ENCODE measurements around the gene ATP11A.

ATP11A gene

DNA sequence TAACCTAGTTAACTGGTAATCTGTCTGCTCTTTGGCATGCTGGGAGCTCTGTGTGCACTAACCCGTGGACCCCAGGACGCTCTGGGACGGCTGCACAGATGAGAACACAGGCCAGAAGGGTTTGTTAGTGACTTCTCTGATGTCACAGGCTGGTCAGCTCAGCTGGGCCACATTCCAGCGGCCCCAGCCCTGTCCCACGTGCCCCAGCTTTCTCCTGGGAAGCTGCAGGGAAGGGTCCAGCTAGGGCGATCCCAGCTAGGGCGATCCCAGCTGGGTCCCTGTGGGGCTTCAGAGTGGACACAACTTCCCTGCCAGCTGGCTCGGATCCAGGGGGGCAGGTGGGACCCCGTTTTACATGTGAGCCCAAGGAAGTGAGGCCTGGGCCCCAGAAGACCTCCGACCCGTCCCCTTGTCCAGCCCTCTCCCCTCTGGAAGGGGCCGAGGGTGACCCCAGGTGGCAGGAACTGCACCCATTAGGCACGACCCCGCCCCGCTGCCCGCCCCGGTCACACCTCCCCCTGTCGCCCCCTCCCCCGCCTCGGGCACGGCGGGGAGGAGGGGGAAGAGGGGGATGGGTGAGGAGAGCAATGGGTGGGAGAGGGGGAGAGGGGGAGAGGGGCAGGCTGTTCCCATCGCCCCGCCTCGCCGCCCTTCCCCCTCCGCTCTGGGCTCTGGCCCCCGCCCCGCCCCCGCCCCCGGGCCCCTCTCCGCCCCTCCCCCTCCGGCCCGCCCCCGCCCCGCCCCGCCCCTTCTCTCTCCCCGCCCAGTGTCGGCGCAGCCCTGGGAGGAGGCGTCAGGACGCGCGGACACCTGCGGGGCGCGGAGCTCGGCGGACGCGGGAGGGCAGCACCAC is 204.0 kb downstream of the ATP11A start:
- intact Hi-C loops (cut with DNase I) = no loop called here
- DNase-seq = peak in 6 of 42 donors; percentile 22 to 43 (median 36)

DNA sequence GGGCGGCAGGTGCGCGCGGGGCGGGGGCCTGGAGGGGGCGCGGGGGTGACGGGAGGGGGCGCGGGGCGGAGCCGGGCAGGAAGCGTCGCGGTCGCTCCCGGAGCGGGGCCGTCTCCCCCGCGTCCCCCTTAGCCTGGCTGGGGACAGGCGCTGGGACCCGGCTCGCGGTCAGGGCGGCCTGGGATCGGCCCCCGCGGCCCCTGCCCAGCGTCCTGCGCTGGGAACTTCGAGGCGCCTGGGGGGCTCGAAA is 204.5 kb downstream of the ATP11A start:
- no peak for DNase-seq
- intact Hi-C loops (cut with DNase I) = no loop called here

DNA sequence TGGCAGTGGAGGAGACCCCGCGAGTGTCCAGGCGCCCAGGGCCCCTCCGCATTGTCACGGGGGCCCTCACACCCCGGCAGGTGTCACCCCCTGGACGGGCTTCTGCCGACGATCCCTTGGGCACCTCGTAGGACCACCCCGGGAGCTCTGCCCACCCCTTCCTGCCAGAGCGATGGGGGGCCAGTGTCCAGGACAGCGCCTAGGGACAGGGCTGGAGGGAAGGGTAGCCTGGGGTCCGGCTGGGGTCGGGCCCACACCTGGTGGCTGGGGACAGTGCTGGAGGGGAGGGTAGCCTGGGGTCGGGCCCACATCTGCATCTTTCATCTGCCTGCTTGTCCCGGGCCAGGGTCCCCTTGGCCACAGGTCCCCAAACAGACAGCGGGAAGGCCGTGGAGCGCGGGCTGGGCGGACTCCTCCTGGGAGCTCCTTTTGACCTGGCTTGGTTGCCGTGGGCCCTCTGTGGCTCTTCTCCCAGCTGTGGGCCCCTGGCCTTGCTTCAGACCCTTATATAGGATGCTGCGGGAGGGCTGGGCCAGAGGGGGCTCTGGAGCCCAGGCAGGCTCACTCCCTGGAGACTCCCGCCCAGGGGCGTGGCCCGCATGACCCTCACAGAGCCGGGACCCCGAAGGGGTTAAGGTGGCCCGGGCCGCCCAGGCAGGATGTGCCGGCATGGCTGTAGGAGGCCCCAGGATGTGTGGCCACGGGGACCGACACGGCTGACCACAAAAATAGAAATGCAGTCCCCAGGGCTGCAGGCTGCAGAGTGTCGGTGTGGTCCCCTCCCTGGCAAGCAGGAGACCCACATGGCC is 205.0 kb downstream of the ATP11A start:
- intact Hi-C loops (cut with DNase I) = no loop called here
- DNase-seq = no peak

DNA sequence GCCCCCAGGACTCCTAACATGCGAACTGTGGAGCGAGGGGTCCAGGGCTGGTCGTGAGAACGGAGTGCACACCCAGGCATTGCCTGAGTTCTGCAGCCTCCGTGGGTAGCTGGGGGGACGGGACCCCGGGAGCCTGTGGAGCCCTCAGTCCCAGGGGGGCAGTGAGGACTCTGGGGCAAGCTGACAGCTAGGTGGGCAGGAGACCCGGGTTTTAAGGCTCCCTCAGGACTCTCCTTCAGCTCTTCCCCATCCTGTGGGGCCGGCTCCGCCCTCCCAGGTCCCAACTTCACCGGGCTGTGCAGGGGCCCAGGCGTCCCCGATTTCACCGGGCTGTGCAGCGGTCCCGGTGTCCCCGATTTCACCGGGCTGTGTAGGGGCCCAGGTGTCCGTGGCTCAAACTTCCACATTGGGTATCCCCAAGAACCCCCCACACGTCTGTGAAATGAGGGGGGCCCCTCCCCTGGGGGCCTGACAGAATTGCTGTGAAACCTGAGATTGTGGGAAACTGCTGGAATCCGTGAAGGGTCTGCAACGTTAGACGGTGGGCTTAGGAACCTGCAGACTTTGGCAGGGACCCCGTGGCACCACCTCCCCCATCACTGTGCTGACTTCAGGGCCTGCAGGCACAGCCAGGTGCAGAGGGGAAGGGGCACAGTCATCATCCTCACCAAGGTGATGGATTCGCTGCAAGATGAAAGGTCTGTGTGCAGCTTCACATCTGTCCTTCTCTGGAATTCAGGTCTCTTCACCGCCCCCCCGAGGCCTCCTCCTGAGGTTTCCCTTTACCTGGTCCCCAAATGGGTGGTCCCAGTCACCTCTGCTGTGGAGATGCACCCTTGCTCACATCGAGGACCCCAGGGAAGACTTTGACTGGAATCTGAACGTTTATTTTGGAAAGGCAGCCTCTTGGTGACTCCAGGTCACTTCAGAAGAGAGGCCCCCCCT is 206.0 kb downstream of the ATP11A start:
- intact Hi-C loops (cut with DNase I) = no loop called here

DNA sequence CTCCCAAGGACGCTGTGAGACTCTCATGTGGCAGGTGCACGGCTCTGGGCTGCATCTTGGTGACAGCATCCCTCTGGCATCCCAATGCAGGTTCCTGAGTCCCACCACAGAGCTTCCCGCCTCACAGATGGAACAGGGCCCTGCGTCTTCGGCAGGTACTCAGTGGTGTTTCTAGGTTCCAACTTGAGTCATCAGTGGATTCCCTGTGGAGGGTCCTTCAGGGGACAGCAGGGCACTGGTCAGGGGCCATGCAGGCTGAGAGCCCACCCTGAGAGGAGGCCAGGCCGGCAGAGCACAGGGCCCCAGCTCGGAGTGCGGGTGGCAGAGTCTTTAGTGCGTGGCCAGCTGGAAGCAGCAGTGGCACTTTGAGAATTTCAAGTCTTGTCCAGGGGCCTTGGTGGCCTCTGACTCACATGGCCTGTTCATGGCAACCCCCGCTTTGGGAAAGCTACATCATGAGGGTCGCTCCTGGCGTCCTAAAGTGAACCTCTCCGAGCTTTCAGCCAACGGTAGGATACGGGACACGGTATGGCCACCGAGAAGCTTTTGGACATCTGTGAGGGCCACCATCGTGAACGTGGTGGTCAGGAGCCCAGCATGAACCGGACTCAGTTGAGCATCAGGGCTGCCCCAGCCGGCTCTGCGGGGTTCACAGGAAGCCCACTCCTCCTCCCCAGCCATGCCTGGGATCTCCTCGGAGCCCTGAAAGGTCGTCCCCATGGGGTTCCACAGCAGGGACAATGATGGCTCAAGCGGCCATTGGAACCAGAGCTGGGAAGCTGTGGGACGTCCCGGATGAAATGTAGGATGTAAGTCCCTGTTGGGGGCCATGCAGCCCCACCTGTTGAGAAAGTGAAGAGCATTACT is 207.1 kb downstream of the ATP11A start:
- peak in 2 of 42 donors; percentile 14 to 15 for DNase-seq
- intact Hi-C loops (cut with DNase I) = no loop called here

More for the DNA sequence above, 206.0 kb downstream of the ATP11A start:
- no peak for DNase-seq

DNA sequence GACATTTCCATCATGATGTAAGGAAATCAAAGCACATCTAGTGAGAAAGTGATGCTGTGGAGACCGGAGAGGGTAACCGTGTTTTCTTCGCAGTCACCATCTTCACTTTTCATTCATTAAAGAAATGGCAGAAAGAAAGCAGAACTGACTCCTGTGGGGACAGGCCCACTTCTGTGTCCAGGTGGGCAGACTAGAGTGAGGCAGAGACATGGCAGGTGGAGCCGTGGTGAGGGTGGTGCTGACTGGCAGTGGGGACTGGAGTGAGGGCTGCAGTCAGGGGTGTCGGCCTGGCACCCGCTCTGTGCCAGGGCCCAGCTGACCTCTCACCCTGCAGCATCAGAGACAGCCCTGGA is 207.7 kb downstream of the ATP11A start:
- peak in 1 of 42 donors; percentile 9 for DNase-seq
- intact Hi-C loops (cut with DNase I) = no loop called here

DNA sequence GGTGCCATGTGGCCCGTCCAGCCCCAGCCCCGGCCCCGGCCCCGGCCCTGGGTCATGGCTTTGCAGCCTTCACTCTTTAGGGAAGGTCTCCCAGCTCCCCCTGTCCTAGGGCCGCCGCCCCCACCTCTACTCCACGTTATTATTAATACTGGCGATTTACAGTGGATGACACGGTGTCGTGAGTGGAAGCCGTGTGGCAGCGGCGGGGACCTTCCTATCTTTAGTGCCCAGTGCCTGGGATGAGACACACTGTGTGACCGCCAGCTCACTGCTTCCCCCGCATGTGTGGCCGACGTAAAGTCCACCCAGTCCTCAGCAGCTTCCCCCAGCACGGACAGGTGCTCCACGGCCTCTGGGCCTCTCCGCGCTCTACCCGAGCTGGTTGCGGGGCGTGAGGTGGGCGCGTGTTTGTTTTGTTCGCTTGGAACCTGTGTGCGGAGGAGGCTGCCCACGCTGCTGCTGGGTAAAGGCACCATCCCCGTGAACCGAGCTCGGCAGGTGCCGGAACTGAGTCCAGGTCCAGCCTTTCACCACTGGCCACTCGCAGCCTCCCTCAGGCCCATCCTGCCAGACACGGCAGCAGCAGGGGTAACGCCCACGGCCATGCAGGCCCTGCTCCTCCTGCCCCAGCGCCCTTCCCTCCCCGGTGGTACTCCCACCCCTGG is 208.2 kb downstream of the ATP11A start:
- DNase-seq = peak in 2 of 42 donors; percentile 11 to 22
- intact Hi-C loops (cut with DNase I) = no loop called here

DNA sequence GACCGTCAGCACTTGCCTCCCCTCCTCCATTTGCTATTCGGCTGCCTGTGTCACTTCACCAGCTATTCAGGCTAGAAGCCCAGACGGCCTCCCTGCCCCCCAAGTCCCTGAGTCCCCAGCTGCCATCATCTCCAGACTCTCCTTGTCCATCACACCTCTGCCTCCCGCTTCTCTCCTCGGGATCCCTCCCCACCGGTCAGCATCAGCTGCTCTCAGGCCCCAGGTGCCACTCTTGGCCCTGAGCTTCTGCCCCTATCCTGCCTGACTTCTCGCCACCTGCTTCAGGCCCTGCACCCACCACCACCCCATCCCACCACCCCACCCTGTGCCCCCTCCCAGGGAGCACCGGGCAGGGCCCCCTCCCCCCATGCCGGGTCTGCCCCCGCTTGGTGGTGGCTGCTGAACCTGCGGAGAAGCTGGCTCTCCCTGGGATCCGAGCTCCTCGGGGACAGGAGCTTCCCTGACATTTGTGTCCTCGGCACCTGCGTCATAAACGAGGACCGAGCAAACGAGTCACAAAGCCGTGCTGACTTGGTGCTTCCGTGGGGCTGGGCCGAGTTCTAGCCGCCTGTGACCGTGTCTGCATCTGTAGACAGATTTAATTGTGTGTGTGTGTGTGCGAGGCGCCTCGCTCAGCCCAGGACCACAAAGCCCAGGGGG is 208.9 kb downstream of the ATP11A start:
- DNase-seq = peak in 2 of 42 donors; percentile 23 to 26
- intact Hi-C loops (cut with DNase I) = no loop called here

DNA sequence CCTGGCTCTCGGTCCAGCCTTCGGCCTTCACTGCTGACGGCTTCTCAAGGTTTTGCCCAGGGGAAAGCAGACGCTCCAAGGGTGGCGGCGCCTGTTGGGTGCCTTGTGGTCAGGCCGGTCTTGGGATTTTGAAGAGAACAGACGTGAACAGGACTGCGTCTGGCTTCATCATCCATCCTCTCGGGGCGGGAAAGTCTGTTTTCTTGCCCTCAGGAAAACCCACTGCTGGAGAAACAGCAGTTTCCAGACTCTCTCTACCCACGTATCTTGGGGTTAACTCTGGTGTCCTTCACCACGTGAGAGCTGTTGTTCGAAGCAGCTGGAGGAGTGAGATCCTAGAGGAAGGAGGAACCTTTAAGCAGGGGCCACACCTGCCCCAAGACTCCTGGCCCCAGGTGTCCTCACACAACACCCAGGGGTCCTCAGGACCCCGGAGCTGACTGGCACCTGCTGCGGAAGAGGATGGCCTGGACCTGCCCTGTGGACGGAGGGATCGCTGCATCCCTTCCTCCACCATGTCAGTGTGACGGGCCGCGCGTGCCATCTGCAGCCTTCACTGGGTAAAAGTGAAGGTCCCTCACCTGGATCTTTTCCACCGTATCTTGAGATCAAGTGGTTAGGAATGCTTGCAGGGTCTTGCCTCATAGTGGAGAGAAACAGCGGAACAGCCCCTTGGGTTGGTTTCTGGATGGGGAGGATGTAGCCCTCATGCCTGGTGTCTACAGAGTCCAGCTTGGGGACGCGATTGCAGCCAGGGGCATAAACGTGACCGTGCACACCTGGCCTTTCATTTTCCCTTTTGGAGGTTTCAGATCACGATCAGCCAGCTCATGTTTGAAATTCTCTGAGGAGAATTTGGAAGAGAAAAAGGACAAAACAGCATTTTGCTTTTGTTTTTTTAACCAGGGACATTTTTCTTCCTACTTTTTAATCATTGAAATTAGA is 209.7 kb downstream of the ATP11A start:
- DNase-seq = peak in 1 of 42 donors; percentile 15
- intact Hi-C loops (cut with DNase I) = no loop called here

DNA sequence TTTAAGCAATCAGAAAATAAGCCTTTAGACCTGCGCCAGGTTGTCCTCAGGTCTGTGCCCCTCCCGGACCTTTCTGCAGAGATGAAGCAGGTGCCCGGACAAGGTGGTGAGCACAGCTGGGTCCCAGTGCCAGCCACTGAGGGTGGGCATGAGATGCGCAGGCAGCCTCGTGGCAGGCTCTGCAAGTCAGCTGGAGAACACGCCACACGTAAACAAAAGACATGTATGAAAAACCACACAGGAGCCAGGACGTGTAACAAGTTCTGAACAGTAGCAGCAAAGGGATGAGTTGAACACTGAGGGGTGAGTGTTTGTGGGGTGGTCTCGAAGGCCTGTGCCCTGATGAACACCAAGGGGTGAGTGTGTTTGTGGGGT is 210.4 kb downstream of the ATP11A start:
- intact Hi-C loops (cut with DNase I) = no loop called here
- peak in 1 of 42 donors; percentile 25 for DNase-seq

DNA sequence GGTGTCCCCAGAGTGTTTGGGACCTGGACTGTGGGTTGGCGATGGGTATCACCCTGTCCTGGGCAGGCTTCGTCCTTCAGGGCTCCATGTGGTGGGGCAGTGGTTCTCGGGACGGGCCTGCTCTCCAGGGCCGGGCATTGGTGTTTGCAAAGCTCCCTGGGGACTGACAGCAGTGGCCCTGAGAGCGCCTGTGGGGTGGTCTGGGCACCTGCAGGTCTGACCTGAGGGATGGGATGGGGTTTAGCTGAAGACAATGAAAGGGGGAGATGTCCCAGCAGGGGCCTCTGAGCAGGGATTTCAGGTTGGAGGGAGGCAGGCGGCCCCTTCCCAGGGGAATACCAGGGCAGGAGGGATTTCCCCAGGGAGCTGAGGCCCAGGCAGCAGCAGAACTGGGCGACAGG is 210.9 kb downstream of the ATP11A start:
- peak in 2 of 42 donors; percentile 13 to 19 for DNase-seq
- intact Hi-C loops (cut with DNase I) = no loop called here

DNA sequence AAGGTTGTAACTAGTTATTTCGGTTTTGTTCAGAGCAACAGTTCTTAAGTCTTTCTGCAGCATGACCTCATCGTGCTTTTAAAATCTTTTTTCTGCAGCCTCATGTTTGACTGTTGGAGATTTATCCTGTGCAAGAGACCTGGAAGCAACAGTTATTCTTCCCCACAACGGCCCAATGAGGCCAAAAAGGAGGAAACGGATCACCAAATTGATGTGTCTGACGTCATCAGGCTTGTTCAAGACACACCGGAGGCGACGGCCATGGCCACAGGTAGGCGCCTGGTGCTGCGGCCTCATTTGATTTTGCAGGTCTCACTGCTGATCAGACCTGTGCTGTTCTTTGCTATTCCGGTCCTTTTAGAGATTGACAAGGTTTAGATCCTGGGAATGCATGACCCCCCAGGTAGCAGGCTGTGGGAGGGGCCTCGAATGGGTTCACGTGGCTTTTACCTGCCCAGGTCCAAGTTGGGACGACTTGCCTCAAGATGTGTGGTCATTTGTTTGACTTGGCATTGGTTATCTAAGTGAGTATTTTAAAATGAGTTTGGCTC is 212.3 kb downstream of the ATP11A start:
- DNase-seq = peak in 2 of 42 donors; percentile 7 to 23
- intact Hi-C loops (cut with DNase I) = no loop called here

DNA sequence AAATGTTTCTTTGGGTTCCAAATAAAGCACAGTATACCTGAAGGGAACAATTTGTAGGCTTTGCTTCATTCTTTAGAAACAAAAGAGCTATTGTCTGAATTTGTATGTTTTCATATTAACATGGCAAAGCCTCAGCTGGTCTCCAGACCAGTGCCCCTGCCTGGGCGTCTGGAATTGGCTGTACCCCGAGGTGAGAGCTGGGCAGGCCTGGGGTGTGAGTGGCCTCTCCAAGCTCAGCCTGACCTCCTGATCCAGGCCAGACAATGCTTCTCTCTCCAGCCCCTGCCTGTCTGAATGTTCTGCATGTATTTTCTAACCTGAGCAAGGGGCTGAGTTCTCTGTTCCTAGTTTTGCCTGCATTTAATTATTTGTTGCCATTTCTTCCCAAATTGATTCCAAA is 212.8 kb downstream of the ATP11A start:
- intact Hi-C loops (cut with DNase I) = no loop called here
- no peak for DNase-seq

DNA sequence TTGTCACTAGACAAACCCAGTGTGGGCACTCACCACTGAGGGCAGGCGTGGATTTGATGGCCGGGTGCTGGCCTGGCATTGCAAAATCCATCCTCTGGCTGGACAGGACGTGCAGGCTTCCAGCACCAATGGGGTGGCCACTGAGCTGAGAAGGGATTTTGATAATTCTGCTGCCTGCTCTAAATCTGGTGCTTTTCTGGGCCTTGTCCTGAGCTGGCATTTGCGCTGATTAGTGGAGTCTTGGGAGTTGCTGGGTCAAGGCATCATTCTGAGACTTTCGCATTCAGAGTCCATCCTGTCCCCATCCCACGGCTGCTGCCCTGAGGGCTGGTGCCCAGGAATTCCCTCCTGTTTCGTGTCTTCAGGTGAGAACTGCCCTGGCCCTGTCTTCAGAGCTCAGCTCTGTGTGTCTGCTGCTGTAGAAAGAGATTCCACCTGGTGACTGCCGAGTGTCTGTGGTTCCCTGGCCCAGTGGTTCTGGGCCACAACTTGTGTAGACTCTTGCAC is 213.3 kb downstream of the ATP11A start:
- no peak for DNase-seq
- intact Hi-C loops (cut with DNase I) = no loop called here

DNA sequence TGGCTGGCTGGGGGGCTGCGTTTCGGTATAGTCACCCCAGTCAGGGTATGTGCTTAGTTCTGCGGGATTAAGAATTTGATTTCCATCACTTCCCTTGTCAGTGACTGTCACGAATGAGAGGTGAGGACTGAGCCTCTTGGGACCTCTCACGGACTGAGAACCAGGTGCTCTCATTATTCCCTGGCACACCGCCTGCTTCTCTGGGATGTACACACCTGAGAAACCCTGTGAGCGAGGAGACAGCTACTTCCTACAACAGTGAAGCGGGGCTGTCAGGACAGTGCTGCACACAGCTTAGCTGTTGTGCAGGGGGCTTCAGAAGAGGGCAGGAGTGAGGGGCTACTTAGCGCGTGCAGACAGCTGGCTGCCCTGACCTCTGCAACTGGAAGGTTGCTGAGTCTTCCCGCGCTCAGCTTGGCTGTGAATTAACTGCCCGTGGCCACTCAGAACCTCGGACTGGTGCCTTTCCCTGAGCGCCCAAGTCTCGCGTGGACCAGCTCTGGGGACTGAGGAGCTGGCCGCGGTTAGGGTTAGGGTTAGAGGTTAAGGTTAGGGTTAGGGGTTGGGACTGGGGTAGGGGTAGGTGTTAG is 213.9 kb downstream of the ATP11A start:
- DNase-seq = no peak
- intact Hi-C loops (cut with DNase I) = no loop called here

Data from head of caudate nucleus (tissue), 42 donors.